ENCODE measurements around the gene CISD1. TPM values are rescaled to one million over a fixed set of nuclear protein-coding genes. Genes with fewer than 3 reads are reported as not detected.

The CISD1 gene
- 25.8 and 34.6 TPM in 2 replicates for total RNA-seq (2012; rRNA removed)
- 25.7 and 28.2 TPM in 2 replicates for polyA plus RNA-seq (2012; rRNA removed)
- polyA plus RNA-seq (2012; cell fraction: cytosol; rRNA removed), result 6.6 and 13.8 TPM in 2 replicates
- 2.0 and 16.6 TPM in 2 replicates for polyA plus RNA-seq (2012; cell fraction: nucleus; rRNA removed; ENCODE audit: low replicate concordance)
- percentile 70 among the genes with signal in this experiment for Bru-seq, nascent RNA
- BruChase-seq, experiment 1, labeled RNA remaining after a 6-hour chase, result percentile 61 among the genes with signal in this experiment
- BruChase-seq, experiment 2, labeled RNA remaining after a 2-hour chase, result percentile 59 among the genes with signal in this experiment
- long read RNA-seq, transcript CISD1-201 (3 exons, 2,479 nt), result major isoform, 29 of 35 reads
- long read RNA-seq, partial matches to known transcripts, result 4 of 35 reads
- long read RNA-seq, other reads (novel, unspliced or antisense), result 2 of 35 reads

GRCh38 chr10:58268946-58269781, at the start of gene CISD1:
TSS of gene CISD1 (plus strand) at chr10:58269162. CDS start at chr10:58269274, 112 bp downstream.
- Histone ChIP-seq H2AK9ac (replicated peaks; ENCODE audit: low read depth, low read length, poor library complexity) (peak within 1 kb of the TSS; percentile 63), H2BK120ac (ENCODE audit: low read depth, low read length) (peak within 1 kb of the TSS; percentile 64), H3K56ac (ENCODE audit: extremely low read depth, insufficient read depth, low read length) (peak within 1 kb of the TSS; percentile 64), H3K27me3 (ENCODE audit: control insufficient read depth, insufficient read depth, low read length) (no peaks in the 10 kb centered on the region), H3K4me1 (ENCODE audit: control insufficient read depth, insufficient read depth, low read length) (no peaks in the 10 kb centered on the region), H2AK5ac (ENCODE audit: low read depth, low read length) (peak within 1 kb of the TSS; percentile 9; the same call in 1 of the 2 replicates), H4K91ac (ENCODE audit: insufficient read depth, low read depth, low read length) (peak within 1 kb of the TSS; percentile 32), H3K9me1 (ENCODE audit: insufficient read depth, low read length) (no peaks in the 10 kb centered on the region), H4K20me1 (ENCODE audit: insufficient read depth, low read length) (no peaks in the 10 kb centered on the region; the same call in 1 of the 2 replicates), H3K18ac (ENCODE audit: low read depth, low read length) (peak within 1 kb of the TSS; percentile 4), H3K36me3 (ENCODE audit: control insufficient read depth, insufficient read depth, low read length) (no peaks in the 10 kb centered on the region), H3K27ac (ENCODE audit: insufficient read depth, low read length) (peak within 1 kb of the TSS; percentile 57), H3K79me1 (ENCODE audit: low read depth in 1 of 2, low read length in 2 of 2) (peaks cover 0 to 27% of the 10 kb centered on the region in 2 experiments; a peak in 2 of 4 replicates), H2AFZ (replicated peaks; ENCODE audit: low read length, poor library complexity) (peak within 1 kb of the TSS; percentile 98), H3K9me3 (ENCODE audit: control insufficient read depth, insufficient read depth, low read length) (no peaks in the 10 kb centered on the region), H3K23ac (ENCODE audit: low read depth, low read length) (peak within 1 kb of the TSS; percentile 94), H2BK15ac (ENCODE audit: low read depth, low read length) (0 out of 3 replicates have a peak within 1 kb of the TSS, but pooled peaks have one; percentile 19), H2BK5ac (ENCODE audit: low read depth, low read length, poor library complexity, severe bottlenecking) (peak within 1 kb of the TSS; percentile 61), H4K5ac (ENCODE audit: low read depth, low read length) (peak within 1 kb of the TSS; percentile 6; the same call in 1 of the 2 replicates), H3K14ac (replicated peaks; ENCODE audit: low read depth, low read length) (peak within 1 kb of the TSS; percentile 59), H3K4me3 (ENCODE audit: insufficient read depth, low read depth, low read length) (peak within 1 kb of the TSS; percentile 64), H2BK20ac (ENCODE audit: low read depth, low read length) (peak within 1 kb of the TSS; percentile 22; the same call in 1 of the 2 replicates), H4K8ac (ENCODE audit: low read depth in 2 of 2, low read length in 2 of 2) (peak within 1 kb of the TSS in 1 of 2 experiments; percentile 78; a peak in 1 of 4 replicates), H3K9ac (ENCODE audit: low read depth, low read length) (peak within 1 kb of the TSS; percentile 55), H3K4ac (ENCODE audit: low read depth, low read length) (peak within 1 kb of the TSS; percentile 74), H3K4me2 (ENCODE audit: low read depth, low read length) (peak within 1 kb of the TSS; percentile 94)
- POLR2A ChIA-PET (ENCODE audit: unreplicated experiment), result no interaction called here
- dilution Hi-C loops (cut with HindIII; ENCODE audit: low sequenced_read_pairs, unreplicated experiment), result no loop called here
- CTCF ChIA-PET, result interaction anchor here (0.9 to 1.5 kb wide), 2 partner anchors 21 to 47 kb away, joined by 3 to 4 read pairs; no protein-coding TSS in a partner anchor
- DNase-seq (peak; percentile 100), ATAC-seq (ENCODE audit: low read depth) (peak; percentile 80)
- intact Hi-C loops (cut with micrococcal nuclease), result loop anchor here (2.0 kb wide), 1 partner anchor 90 kb away; no protein-coding TSS in a partner anchor
- 0% methylated on average over 24 of the region's 66 CpGs; no CpG with 5 or more reads in 1 of the 2 experiments for WGBS, 2 experiments (ENCODE audit: extremely low coverage in 2 of 2, insufficient read length in 1 of 2)
- TF ChIP-seq NFE2L2 (IDR thresholded peaks at IDR 0.05; ENCODE audit: low read depth, low read length) (no peak), RFX5 (IDR thresholded peaks at IDR 0.05; ENCODE audit: low read depth, low read length) (no peak), MAZ (IDR thresholded peaks at IDR 0.05; ENCODE audit: borderline replicate concordance, low read depth, low read length) (peak; percentile 83; the same call in 1 of the 2 replicates), CEBPB (IDR thresholded peaks at IDR 0.05; ENCODE audit: low read depth, low read length) (peak; percentile 98), MXI1 (IDR thresholded peaks at IDR 0.05; ENCODE audit: borderline replicate concordance, low read depth, low read length) (peak; percentile 94), USF2 (IDR thresholded peaks at IDR 0.05; ENCODE audit: low read depth, low read length) (peak; percentile 83), BHLHE40 (IDR thresholded peaks at IDR 0.05; ENCODE audit: low read depth, low read length) (peak; percentile 95), POLR2A (IDR thresholded peaks at IDR 0.05; ENCODE audit: low read depth, low read length) (peak; percentile 57; the same call in 1 of the 2 replicates)
- BruUV-seq (replicated peaks), result no TSS peak
- in situ Hi-C loops (cut with MboI; ENCODE audit: low sequenced_read_pairs), result no loop called here
